ENCODE measurements around the gene BCAT1. TPM values are rescaled to one million over a fixed set of nuclear protein-coding genes. Genes with fewer than 3 reads are reported as not detected.

Gene BCAT1
- total and polyA plus RNA-seq, 2 of the 8 experiments (the other 6 are each of a cell fraction or from before 2014, with no cell fraction given): 19.7 to 263 TPM

GRCh38 chr12:24938341-24938740 is 10.6 kb downstream of the BCAT1 start (continued):
- TF ChIP-seq CHD7 (IDR thresholded peaks at IDR 0.05; ENCODE audit: insufficient replicate concordance, low read length) (no peak), SP1 (IDR thresholded peaks at IDR 0.05; ENCODE audit: low read depth, low read length) (no peak)

Measured in H1 (cell line).